Lower lobe of right lung (tissue), 2 donors: ENCODE results near the gene NKAIN4. TPM values are rescaled to one million over a fixed set of nuclear protein-coding genes. Genes with fewer than 3 reads are reported as not detected.

ENCODE experiments used
- ATAC-seq, 2 donors: fragments of 200-7000 bp; cut with Tn5 transposase; one replicate each; pipeline ENCODE4 v1.9.1; 2020 to 2022; ENCODE audit warnings: mild to moderate bottlenecking in 2 of 2, moderate library complexity in 2 of 2
- DNase-seq: peaks from one replicate; pipeline ENCODE4 v3.0.0-alpha.2; 2020
- H3K27ac ChIP-seq: fragments of 200-600 bp; one replicate; pipeline ENCODE4 v1.8.0; 2022
- H3K27me3 ChIP-seq: fragments of 200-600 bp; one replicate; pipeline ENCODE4 v1.8.0; 2022; ENCODE audit warnings: low read depth
- H3K36me3 ChIP-seq: fragments of 200-600 bp; one replicate; pipeline ENCODE4 v1.8.0; 2022; ENCODE audit warnings: mild to moderate bottlenecking
- H3K4me1 ChIP-seq: fragments of 200-600 bp; one replicate; pipeline ENCODE4 v1.8.0; 2022
- H3K4me3 ChIP-seq: fragments of 200-600 bp; one replicate; pipeline ENCODE4 v1.8.0; 2022; ENCODE audit warnings: mild to moderate bottlenecking
- H3K9me3 ChIP-seq: fragments of 200-600 bp; one replicate; pipeline ENCODE4 v1.8.0; 2022
- CTCF ChIP-seq: fragments of 200-600 bp; IDR thresholded peaks from one replicate; pipeline ENCODE4 v1.8.0; 2022; ENCODE audit warnings: antibody characterized with exemption, mild to moderate bottlenecking
- intact Hi-C: fragments of 100-400 bp; cut with DNase I; formaldehyde crosslinking; loops from one replicate; pipeline ENCODE4 v1.11.0; 2022
- total RNA-seq: library from RNA; stranded (reverse); fragmentation: NEBNext Ultra II Directional; extraction: Animal tissue kit (Norgen Biotek cat#: 25700); gene quantifications from one replicate; pipeline ENCODE4 v1.2.1, GENCODE V29; 2021
- donor health status: DM: no; HTN: yes; CAD: no; lungs with severe emphysema.

The NKAIN4 gene
- total RNA-seq, 1 donor from 2014 or later = not detected

- no peak overlapping the region for H3K27ac ChIP-seq
- TF ChIP-seq CTCF = no peak
- no peak overlapping the region for H3K4me3 ChIP-seq
- ATAC-seq = peak; percentile 4 to 49
- intact Hi-C loops = no loop called here
- H3K4me1 ChIP-seq = no peaks in the 10 kb centered on the region
- H3K9me3 ChIP-seq = no peaks in the 10 kb centered on the region
- no peak for DNase-seq
- H3K36me3 ChIP-seq = no peaks in the 10 kb centered on the region
- H3K27me3 ChIP-seq = peaks cover 51% of the 10 kb centered on the region
These were observed 7.6 kb downstream of the NKAIN4 start for GRCh38 chr20:63246490-63247288.

- peaks cover 56% of the 10 kb centered on the region for H3K27me3 ChIP-seq
- H3K4me3 ChIP-seq = no peak overlapping the region
- no peak overlapping the region for H3K27ac ChIP-seq
- no peaks in the 10 kb centered on the region for H3K4me1 ChIP-seq
- no peak for ATAC-seq
- H3K36me3 ChIP-seq = no peaks in the 10 kb centered on the region
- DNase-seq = no peak
- intact Hi-C loops = no loop called here
- no peak for TF ChIP-seq CTCF
- no peaks in the 10 kb centered on the region for H3K9me3 ChIP-seq
These were observed 9.8 kb downstream of the NKAIN4 start for GRCh38 chr20:63244468-63244867.

GRCh38 chr20:63243604-63244247, 10.5 kb downstream of the NKAIN4 start:
- intact Hi-C loops = no loop called here
- TF ChIP-seq CTCF = no peak
- Histone ChIP-seq H3K36me3 (no peaks in the 10 kb centered on the region), H3K9me3 (no peaks in the 10 kb centered on the region), H3K27ac (no peak overlapping the region), H3K4me1 (no peaks in the 10 kb centered on the region), H3K4me3 (no peak overlapping the region), H3K27me3 (peaks cover 49% of the 10 kb centered on the region)
- no peak for DNase-seq
- no peak for ATAC-seq

- peaks cover 41% of the 10 kb centered on the region for H3K27me3 ChIP-seq
- intact Hi-C loops = no loop called here
- TF ChIP-seq CTCF = no peak
- H3K27ac ChIP-seq = no peak overlapping the region
- H3K36me3 ChIP-seq = no peaks in the 10 kb centered on the region
- H3K4me1 ChIP-seq = no peaks in the 10 kb centered on the region
- no peaks in the 10 kb centered on the region for H3K9me3 ChIP-seq
- DNase-seq (no peak), ATAC-seq (no peak)
- H3K4me3 ChIP-seq = no peak overlapping the region
These were observed 11.5 kb downstream of the NKAIN4 start for GRCh38 chr20:63242736-63243135.

- Histone ChIP-seq H3K27me3 (peaks cover 41% of the 10 kb centered on the region), H3K36me3 (no peaks in the 10 kb centered on the region), H3K9me3 (no peaks in the 10 kb centered on the region), H3K4me3 (no peak overlapping the region), H3K4me1 (no peaks in the 10 kb centered on the region), H3K27ac (no peak overlapping the region)
- no peak for TF ChIP-seq CTCF
- ATAC-seq (no peak), DNase-seq (no peak)
- intact Hi-C loops = no loop called here
These were observed 13.0 kb downstream of the NKAIN4 start for GRCh38 chr20:63241272-63241671.
